ENCODE results near the gene AFMID.
A peak's percentile ranks its signal among the peaks of the same experiment; 100 is the strongest.

AFMID gene

GRCh38 chr17:78180083-78180482 is 7.1 kb upstream of the AFMID start:
- no peak for DNase-seq (ENCODE audit: low read depth)

GRCh38 chr17:78180508-78180907 is 6.7 kb upstream of the AFMID start:
- DNase-seq (ENCODE audit: low read depth) = no peak

GRCh38 chr17:78182504-78182903 is 4.7 kb upstream of the AFMID start:
- DNase-seq (ENCODE audit: low read depth) = no peak

- DNase-seq (ENCODE audit: low read depth) = no peak
Observed at GRCh38 chr17:78183916-78184315, 3.2 kb upstream of the AFMID start.

GRCh38 chr17:78184351-78184750 is 2.8 kb upstream of the AFMID start:
- DNase-seq (ENCODE audit: low read depth) = no peak

GRCh38 chr17:78184868-78185267 is 2.3 kb upstream of the AFMID start:
- no peak for DNase-seq (ENCODE audit: low read depth)

- DNase-seq (ENCODE audit: low read depth) = no peak
Observed at GRCh38 chr17:78185981-78186691, 1.0 kb upstream of the AFMID start.

GRCh38 chr17:78196716-78197115 is 9.6 kb downstream of the AFMID start:
- no peak for DNase-seq (ENCODE audit: low read depth)

GRCh38 chr17:78197147-78197832 is 10.1 kb downstream of the AFMID start:
- DNase-seq (ENCODE audit: low read depth) = no peak

GRCh38 chr17:78200451-78200850 is 13.3 kb downstream of the AFMID start:
- DNase-seq (ENCODE audit: low read depth) = no peak

- DNase-seq (ENCODE audit: low read depth) = no peak
Observed at GRCh38 chr17:78202666-78203065, 15.5 kb downstream of the AFMID start.

GRCh38 chr17:78204387-78205123 is 17.4 kb downstream of the AFMID start:
- DNase-seq (ENCODE audit: low read depth) = no peak

- DNase-seq (ENCODE audit: low read depth) = no peak
Observed at GRCh38 chr17:78205124-78205775, 18.1 kb downstream of the AFMID start.

GRCh38 chr17:78206298-78206697 is 19.1 kb downstream of the AFMID start:
- no peak for DNase-seq (ENCODE audit: low read depth)

- no peak for DNase-seq (ENCODE audit: low read depth)
Observed at GRCh38 chr17:78208486-78208885, 21.3 kb downstream of the AFMID start.

- DNase-seq (ENCODE audit: low read depth) = no peak
Observed at GRCh38 chr17:78210111-78210510, 22.9 kb downstream of the AFMID start.

GRCh38 chr17:78211032-78211431 is 23.9 kb downstream of the AFMID start:
- no peak for DNase-seq (ENCODE audit: low read depth)

GRCh38 chr17:78214016-78214705 is 27.0 kb downstream of the AFMID start, which contains the start of gene BIRC5:
Gene BIRC5 (plus strand): TSS chr17:78214253. CDS start chr17:78214317, 64 bp downstream.
- DNase-seq (ENCODE audit: low read depth) = peak; percentile 87

- no peak for DNase-seq (ENCODE audit: low read depth)
Observed at GRCh38 chr17:78214706-78215061, 27.5 kb downstream of the AFMID start.

GRCh38 chr17:78219396-78220150 is 32.4 kb downstream of the AFMID start:
- DNase-seq (ENCODE audit: low read depth) = no peak

- DNase-seq (ENCODE audit: low read depth) = no peak
Observed at GRCh38 chr17:78223061-78223460, 35.9 kb downstream of the AFMID start.
